ENCODE data around the gene BDH1. TPM values are rescaled to one million over a fixed set of nuclear protein-coding genes. Genes with fewer than 3 reads are reported as not detected.
A peak's percentile ranks its signal among the peaks of the same experiment; 100 is the strongest.

Gene BDH1
- total RNA-seq, 2 donors from 2014 or later: 4.0 to 48.3 TPM

DNA sequence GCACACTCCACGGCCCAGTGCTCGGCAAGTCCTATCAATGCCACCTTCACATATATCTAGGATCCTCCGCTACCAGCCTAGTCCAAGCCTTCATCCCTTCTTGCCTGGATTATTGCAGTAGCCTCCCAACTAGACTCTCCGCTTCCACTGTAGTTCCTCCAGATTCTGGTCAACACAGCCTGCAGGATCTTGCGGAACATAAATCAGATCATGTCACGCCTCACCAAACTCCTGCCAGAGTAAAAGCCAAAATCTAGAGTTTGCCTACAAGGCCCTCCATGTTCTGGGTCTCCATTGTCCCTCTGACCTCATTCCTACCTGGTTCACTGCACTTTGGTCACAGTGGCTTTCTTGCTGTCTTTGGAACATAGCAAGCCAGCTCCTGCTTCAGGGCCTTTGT is 3.6 kb downstream of the BDH1 start:
- peaks cover 0 to 2% of the 10 kb centered on the region in 2 donors for H3K27me3 ChIP-seq
- H3K4me3 ChIP-seq: no peak overlapping the region
- TF ChIP-seq, protein P1, sequence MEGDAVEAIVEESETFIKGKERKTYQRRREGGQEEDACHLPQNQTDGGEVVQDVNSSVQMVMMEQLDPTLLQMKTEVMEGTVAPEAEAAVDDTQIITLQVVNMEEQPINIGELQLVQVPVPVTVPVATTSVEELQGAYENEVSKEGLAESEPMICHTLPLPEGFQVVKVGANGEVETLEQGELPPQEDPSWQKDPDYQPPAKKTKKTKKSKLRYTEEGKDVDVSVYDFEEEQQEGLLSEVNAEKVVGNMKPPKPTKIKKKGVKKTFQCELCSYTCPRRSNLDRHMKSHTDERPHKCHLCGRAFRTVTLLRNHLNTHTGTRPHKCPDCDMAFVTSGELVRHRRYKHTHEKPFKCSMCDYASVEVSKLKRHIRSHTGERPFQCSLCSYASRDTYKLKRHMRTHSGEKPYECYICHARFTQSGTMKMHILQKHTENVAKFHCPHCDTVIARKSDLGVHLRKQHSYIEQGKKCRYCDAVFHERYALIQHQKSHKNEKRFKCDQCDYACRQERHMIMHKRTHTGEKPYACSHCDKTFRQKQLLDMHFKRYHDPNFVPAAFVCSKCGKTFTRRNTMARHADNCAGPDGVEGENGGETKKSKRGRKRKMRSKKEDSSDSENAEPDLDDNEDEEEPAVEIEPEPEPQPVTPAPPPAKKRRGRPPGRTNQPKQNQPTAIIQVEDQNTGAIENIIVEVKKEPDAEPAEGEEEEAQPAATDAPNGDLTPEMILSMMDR (IDR thresholded peaks at IDR 0.05): no peak

GRCh38 chr3:197550489-197550888 is 5.3 kb downstream of the BDH1 start:
- Histone ChIP-seq H3K36me3 (no peaks in the 10 kb centered on the region), H3K9me3 (no peaks in the 10 kb centered on the region), H3K27ac (no peak overlapping the region), H3K4me3 (no peak overlapping the region), H3K27me3 (no peaks in the 10 kb centered on the region), H3K4me1 (peaks cover 0 to 28% of the 10 kb centered on the region in 2 donors)
- no peak for DNase-seq (ENCODE audit: low spot score)
- TF ChIP-seq, protein P1 (IDR thresholded peaks at IDR 0.05): no peak

More for the DNA sequence above, 3.6 kb downstream of the BDH1 start:
- no peak overlapping the region for H3K27ac ChIP-seq
- H3K9me3 ChIP-seq: no peaks in the 10 kb centered on the region
- no peaks in the 10 kb centered on the region for H3K36me3 ChIP-seq
- no peak for DNase-seq (ENCODE audit: low spot score)
- H3K4me1 ChIP-seq: peaks cover 0 to 36% of the 10 kb centered on the region in 2 donors

GRCh38 chr3:197549261-197549885 is 6.4 kb downstream of the BDH1 start:
- H3K36me3 ChIP-seq: no peaks in the 10 kb centered on the region
- no peak for DNase-seq (ENCODE audit: low spot score)
- peaks cover 0 to 23% of the 10 kb centered on the region in 2 donors for H3K4me1 ChIP-seq
- peak overlapping the region in 1 of 2 donors; percentile 16 for H3K27ac ChIP-seq
- no peaks in the 10 kb centered on the region for H3K9me3 ChIP-seq
- H3K27me3 ChIP-seq: no peaks in the 10 kb centered on the region
- TF ChIP-seq, protein P1 (IDR thresholded peaks at IDR 0.05): no peak
- no peak overlapping the region for H3K4me3 ChIP-seq

GRCh38 chr3:197547306-197548011 is 8.3 kb downstream of the BDH1 start:
- no peak overlapping the region for H3K27ac ChIP-seq
- no peaks in the 10 kb centered on the region for H3K36me3 ChIP-seq
- no peak overlapping the region for H3K4me3 ChIP-seq
- TF ChIP-seq, protein P1 (IDR thresholded peaks at IDR 0.05): no peak
- no peaks in the 10 kb centered on the region for H3K27me3 ChIP-seq
- H3K4me1 ChIP-seq: peaks cover 0 to 17% of the 10 kb centered on the region in 2 donors
- no peak for DNase-seq (ENCODE audit: low spot score)
- H3K9me3 ChIP-seq: no peaks in the 10 kb centered on the region

- no peaks in the 10 kb centered on the region for H3K27me3 ChIP-seq
- TF ChIP-seq, protein P1 (IDR thresholded peaks at IDR 0.05): no peak
- DNase-seq (ENCODE audit: low spot score): no peak
- no peak overlapping the region for H3K4me3 ChIP-seq
- H3K9me3 ChIP-seq: no peaks in the 10 kb centered on the region
- H3K27ac ChIP-seq: no peak overlapping the region
- H3K36me3 ChIP-seq: no peaks in the 10 kb centered on the region
- peaks cover 0 to 25% of the 10 kb centered on the region in 2 donors for H3K4me1 ChIP-seq
These were observed 9.3 kb downstream of the BDH1 start for GRCh38 chr3:197546307-197547085.

Measured in right atrium auricular region (tissue), 2 donors.